Smooth muscle cell (in vitro differentiated cells): ENCODE measurements around the gene TTC3. TPM values are rescaled to one million over a fixed set of nuclear protein-coding genes. Genes with fewer than 3 reads are reported as not detected.

ENCODE experiments used
- DNase-seq: peaks from one replicate; lab custom pipeline; 2025; ENCODE audit not compliant: unreplicated experiment; lab: John Stamatoyannopoulos, UW
- H2AFZ ChIP-seq: fragments of 200-600 bp; sonication (generic); 2 replicates; pipeline ENCODE4 v1.6.0; 2016; ENCODE audit warnings: antibody characterized with exemption, low read depth, mild to moderate bottlenecking
- H3F3A ChIP-seq: fragments of 200-600 bp; sonication (generic); 2 replicates; pipeline ENCODE4 v1.6.0; 2017; ENCODE audit warnings: antibody characterized with exemption, low read depth
- H3K27ac ChIP-seq: fragments of 200-600 bp; sonication (generic); 2 replicates; pipeline ENCODE4 v1.5.1; 2016; ENCODE audit warnings: low read depth, mild to moderate bottlenecking
- H3K27me3 ChIP-seq: fragments of 200-600 bp; sonication (generic); 2 replicates; pipeline ENCODE4 v1.6.1; 2016; ENCODE audit warnings: low read depth, mild to moderate bottlenecking
- H3K36me3 ChIP-seq: fragments of 200-600 bp; sonication (generic); 2 replicates; pipeline ENCODE4 v1.5.1; 2016; ENCODE audit warnings: low read depth
- H3K4me1 ChIP-seq: fragments of 200-600 bp; sonication (generic); 2 replicates; pipeline ENCODE4 v1.5.1; 2016; ENCODE audit warnings: low read depth
- H3K4me2 ChIP-seq: fragments of 200-600 bp; sonication (generic); 2 replicates; pipeline ENCODE4 v1.6.0; 2016; ENCODE audit warnings: mild to moderate bottlenecking
- H3K4me3 ChIP-seq: fragments of 200-600 bp; sonication (generic); 2 replicates; pipeline ENCODE4 v1.5.1; 2016; ENCODE audit warnings: mild to moderate bottlenecking
- H3K79me2 ChIP-seq: fragments of 200-600 bp; sonication (generic); 2 replicates; pipeline ENCODE4 v1.6.0; 2016; ENCODE audit warnings: low read depth, mild to moderate bottlenecking
- H3K9ac ChIP-seq: fragments of 200-600 bp; sonication (generic); 2 replicates; pipeline ENCODE4 v1.6.0; 2016; ENCODE audit warnings: low read depth
- H3K9me3 ChIP-seq: fragments of 200-600 bp; sonication (generic); replicated peaks from 2 replicates; pipeline ENCODE4 v1.5.1; 2016; ENCODE audit warnings: low read depth
- H4K20me1 ChIP-seq: fragments of 200-600 bp; sonication (generic); 2 replicates; pipeline ENCODE4 v1.6.0; 2016; ENCODE audit warnings: low read depth
- CTCF ChIP-seq: fragments of 200-600 bp; sonication (generic); IDR thresholded peaks from 2 replicates; pipeline ENCODE4 v1.5.1; 2017; ENCODE audit warnings: borderline replicate concordance, mild to moderate bottlenecking, antibody characterized with exemption; ENCODE audit not compliant: insufficient read depth, poor library complexity, severe bottlenecking
- WGBS: methylation state at CpG from one replicate; pipeline ENCODE4 v1.1.7; 2016; ENCODE audit warnings: low lambda C conversion rate; 5-methylcytosine and 5-hydroxymethylcytosine counted together
- polyA plus RNA-seq: library from polyadenylated mRNA; unstranded; fragments of >200 nt; fragmentation: Nextera tagmentation; extraction: Ambion mirVana; gene quantifications from 2 replicates; pipeline ENCODE4 v1.2.1, GENCODE V29; 2016
- total RNA-seq: library from RNA; depleted of rRNA; stranded (reverse); fragments of >200 nt; gene quantifications from 2 replicates; pipeline ENCODE4 v1.2.3, GENCODE V29; 2014

The TTC3 gene
- total and polyA plus RNA-seq, 2 experiments from 2014 or later: 193 to 224 TPM

GRCh38 chr21:37231249-37231645 is 158.2 kb downstream of the TTC3 start:
- no peaks in the 10 kb centered on the region for H3K4me1 ChIP-seq
- WGBS: 95% methylated on average over 12 of the region's 12 CpGs
- DNase-seq: no peak
- H3K27me3 ChIP-seq: no peaks in the 10 kb centered on the region
- H2AFZ ChIP-seq: no peak overlapping the region
- no peaks in the 10 kb centered on the region for H3F3A ChIP-seq
- no peak overlapping the region for H3K4me3 ChIP-seq
- H3K4me2 ChIP-seq: no peak overlapping the region
- no peaks in the 10 kb centered on the region for H3K9me3 ChIP-seq
- no peaks in the 10 kb centered on the region for H4K20me1 ChIP-seq
- TF ChIP-seq CTCF: no peak
- H3K79me2 ChIP-seq: no peaks in the 10 kb centered on the region
- H3K27ac ChIP-seq: no peak overlapping the region
- H3K36me3 ChIP-seq: peaks cover 11% of the 10 kb centered on the region
- no peak overlapping the region for H3K9ac ChIP-seq

GRCh38 chr21:37231671-37232070 is 158.6 kb downstream of the TTC3 start:
- Histone ChIP-seq H3K27me3 (no peaks in the 10 kb centered on the region), H3K79me2 (no peaks in the 10 kb centered on the region), H3K4me1 (no peaks in the 10 kb centered on the region), H3F3A (no peaks in the 10 kb centered on the region), H2AFZ (no peak overlapping the region), H4K20me1 (no peaks in the 10 kb centered on the region), H3K4me2 (no peak overlapping the region), H3K9me3 (no peaks in the 10 kb centered on the region), H3K9ac (no peak overlapping the region), H3K4me3 (no peak overlapping the region), H3K27ac (no peak overlapping the region), H3K36me3 (peaks cover 11% of the 10 kb centered on the region)
- no peak for TF ChIP-seq CTCF
- 98% methylated on average over 16 of the region's 16 CpGs for WGBS
- DNase-seq: no peak

GRCh38 chr21:37232274-37233018 is 159.4 kb downstream of the TTC3 start:
- H3K4me3 ChIP-seq: no peak overlapping the region
- H3K9ac ChIP-seq: no peak overlapping the region
- no peaks in the 10 kb centered on the region for H3K4me1 ChIP-seq
- no peak overlapping the region for H2AFZ ChIP-seq
- H3K27ac ChIP-seq: no peak overlapping the region
- H3K27me3 ChIP-seq: no peaks in the 10 kb centered on the region
- no peaks in the 10 kb centered on the region for H4K20me1 ChIP-seq
- 98% methylated on average over 19 of the region's 19 CpGs for WGBS
- H3K9me3 ChIP-seq: no peaks in the 10 kb centered on the region
- H3K4me2 ChIP-seq: no peak overlapping the region
- no peak for DNase-seq
- H3K36me3 ChIP-seq: peaks cover 11% of the 10 kb centered on the region
- TF ChIP-seq CTCF: no peak
- H3F3A ChIP-seq: no peaks in the 10 kb centered on the region
- H3K79me2 ChIP-seq: no peaks in the 10 kb centered on the region
